GM12878 (cell line): ENCODE data around the gene GANC. TPM values are rescaled to one million over a fixed set of nuclear protein-coding genes. Genes with fewer than 3 reads are reported as not detected.

Experiments used
- ATAC-seq: fragments of 200-7000 bp; cut with Tn5 transposase; 3 replicates; pipeline ENCODE4 v1.9.1; 2020; ENCODE audit warnings: mild to moderate bottlenecking, moderate library complexity
- BruUV-seq: library from RNA; stranded (reverse); fragments of 400-500 nt; replicated peaks from 2 replicates; lab custom pipeline; 2021; lab: Mats Ljungman, UMichigan
- CTCF ChIA-PET: fragments of 300-600 bp; sonication (Branson Sonifier 250); formaldehyde crosslinking; extraction: SDS; loops from one replicate; lab custom pipeline; 2021; ENCODE audit warnings: inconsistent platforms; lab: Yijun Ruan, JAX
- POLR2A ChIA-PET: fragments of 350-600 bp; formaldehyde crosslinking; extraction: SDS; loops from one replicate; lab custom pipeline; 2021; ENCODE audit warnings: inconsistent platforms; lab: Charles Lee
- RAD21 ChIA-PET: fragments of 300-600 bp; sonication (Branson Sonifier 250); formaldehyde crosslinking; loops from one replicate; lab custom pipeline; 2023; ENCODE audit warnings: antibody characterized with exemption; ENCODE audit not compliant: unreplicated experiment; lab: Charles Lee
- SMC1A ChIA-PET: fragments of 300-600 bp; sonication (Branson Sonifier 250); formaldehyde crosslinking; loops from one replicate; lab custom pipeline; 2023; ENCODE audit not compliant: unreplicated experiment, uncharacterized antibody; lab: Charles Lee
- DNase-seq: peaks from one replicate; pipeline ENCODE4 v3.0.0-alpha.2; 2011; ENCODE audit warnings: low read depth, low spot score
- FAIRE-seq: peaks from 3 replicates; lab custom pipeline; 2011; peaks lifted over from hg19 to GRCh38; lab: Jason Lieb, UNC
- H2AFZ ChIP-seq: 2 replicates; pipeline ENCODE4 v1.6.0; 2011; ENCODE audit warnings: low read depth, low read length, control low read depth; ENCODE audit not compliant: control insufficient read depth
- H3K27ac ChIP-seq: 2 replicates; pipeline ENCODE4 v1.5.1; 2011; ENCODE audit warnings: control low read depth; ENCODE audit not compliant: control insufficient read depth, insufficient read depth
- H3K27me3 ChIP-seq, 2 experiments: replicated peaks in 1 of 2; 2 replicates each; pipeline versions ENCODE4 v1.6.0 to v1.6.1; 2011; ENCODE audit warnings: low read length in 1 of 2; ENCODE audit not compliant: control insufficient read depth in 2 of 2, insufficient read depth in 2 of 2
- H3K36me3 ChIP-seq, 2 experiments: 2 replicates each; pipeline ENCODE4 v1.5.1; 2011; ENCODE audit warnings: low read length in 1 of 2; ENCODE audit not compliant: control insufficient read depth in 2 of 2, insufficient read depth in 2 of 2
- H3K4me1 ChIP-seq: 2 replicates; pipeline ENCODE4 v1.6.1; 2011; ENCODE audit warnings: mild to moderate bottlenecking, low read length, moderate library complexity, mixed read lengths; ENCODE audit not compliant: control insufficient read depth, insufficient read depth
- H3K4me2 ChIP-seq: 2 replicates; pipeline ENCODE4 v1.6.0; 2011; ENCODE audit warnings: control low read depth; ENCODE audit not compliant: control insufficient read depth, insufficient read depth
- H3K4me3 ChIP-seq: fragments of 200-600 bp; sonication (generic); 2 replicates; pipeline ENCODE4 v1.5.1; 2016
- H3K79me2 ChIP-seq: 2 replicates; pipeline ENCODE4 v1.6.0; 2011; ENCODE audit warnings: low read length; ENCODE audit not compliant: control insufficient read depth, insufficient read depth
- H3K9ac ChIP-seq: 2 replicates; pipeline ENCODE4 v1.8.0; 2011; ENCODE audit warnings: low read length, control low read depth, mixed read lengths; ENCODE audit not compliant: control insufficient read depth, insufficient read depth
- H3K9me3 ChIP-seq: replicated peaks from 3 replicates; pipeline ENCODE4 v1.5.1; 2011; ENCODE audit warnings: mild to moderate bottlenecking, low read length; ENCODE audit not compliant: control insufficient read depth, insufficient read depth
- H4K20me1 ChIP-seq: 2 replicates; pipeline ENCODE4 v1.6.0; 2011; ENCODE audit not compliant: control insufficient read depth, insufficient read depth
- BACH1 ChIP-seq: fragments of 450-650 bp; IDR thresholded peaks from 2 replicates; pipeline ENCODE4 v1.6.1; 2017; ENCODE audit warnings: mild to moderate bottlenecking, borderline replicate concordance
- CTCF ChIP-seq, 3 experiments: IDR thresholded peaks in 2 of 3; conservative IDR thresholded peaks in 1 of 3; 2 replicates each; pipeline ENCODE4 v1.5.1; 2011; ENCODE audit warnings: low read depth in 3 of 3, low read length in 3 of 3, mild to moderate bottlenecking in 3 of 3, control low read depth in 2 of 3, moderate library complexity in 2 of 3, inconsistent platforms in 1 of 3, mixed read lengths in 1 of 3; ENCODE audit not compliant: control insufficient read depth in 2 of 3, insufficient read depth in 1 of 3; ENCODE audit errors: extremely low read depth in 1 of 3
- EGR1 ChIP-seq, 2 experiments: IDR thresholded peaks; 1 replicate in 1 of 2; 2 replicates in 1 of 2; pipeline ENCODE4 v1.6.1; 2011 to 2012; ENCODE audit warnings: low read depth in 2 of 2, low read length in 2 of 2, borderline replicate concordance in 1 of 2, mild to moderate bottlenecking in 1 of 2, moderate library complexity in 1 of 2
- ESRRA ChIP-seq: IDR thresholded peaks from 2 replicates; pipeline ENCODE4 v1.6.1; 2012; ENCODE audit warnings: mild to moderate bottlenecking, low read length, improper control_type of control experiment
- HDAC2 ChIP-seq: fragments of 200-600 bp; sonication (generic); IDR thresholded peaks from 2 replicates; pipeline ENCODE4 v1.6.1; 2017
- MXI1 ChIP-seq: fragments of 150-350 bp; IDR thresholded peaks from 2 replicates; pipeline ENCODE4 v1.6.1; 2011; ENCODE audit warnings: low read depth, mild to moderate bottlenecking, inconsistent platforms, low read length, improper control_type of control experiment
- RCOR1 ChIP-seq: conservative IDR thresholded peaks from 2 replicates; pipeline ENCODE4 v1.6.1; 2012; ENCODE audit warnings: low read depth, low read length, improper control_type of control experiment
- SREBF1 ChIP-seq: IDR thresholded peaks from 2 replicates; pipeline ENCODE4 v1.6.1; 2012; ENCODE audit warnings: mild to moderate bottlenecking, low read length
- SUPT20H ChIP-seq: IDR thresholded peaks from 2 replicates; pipeline ENCODE4 v1.6.1; 2011; ENCODE audit warnings: low read depth, mild to moderate bottlenecking, low read length, moderate library complexity, borderline replicate concordance; ENCODE audit not compliant: control insufficient read depth
- ZNF217 ChIP-seq: fragments of 450-650 bp; IDR thresholded peaks from 2 replicates; pipeline ENCODE4 v1.6.1; 2017; ENCODE audit warnings: antibody characterized with exemption, mild to moderate bottlenecking
- ZNF274 ChIP-seq: IDR thresholded peaks from one replicate; pipeline ENCODE4 v1.8.0; 2011; ENCODE audit not compliant: insufficient read length, insufficient read depth
- ZSCAN29 ChIP-seq: fragments of 450-650 bp; IDR thresholded peaks from 2 replicates; pipeline ENCODE4 v1.6.1; 2017; ENCODE audit warnings: mild to moderate bottlenecking, moderate library complexity
- WGBS: methylation state at CpG from one replicate; pipeline ENCODE4 v1.1.6; 2016; ENCODE audit warnings: low lambda C conversion rate; ENCODE audit not compliant: insufficient replicate concordance, insufficient coverage; ENCODE audit errors: missing lambda C conversion rate; 5-methylcytosine and 5-hydroxymethylcytosine counted together
- in situ Hi-C: fragments of 300-500 bp; cut with MboI; formaldehyde crosslinking; loops from 9 replicates; pipeline ENCODE4 v1.14.3; 2018; ENCODE audit warnings: mixed read lengths
- intact Hi-C: fragments of 100-400 bp; cut with micrococcal nuclease; formaldehyde crosslinking; loops from one replicate; pipeline ENCODE4 v1.14.2; 2022; ENCODE audit not compliant: unreplicated experiment
- polyA plus RNA-seq, 11 experiments: library from polyadenylated mRNA; depleted of rRNA in 4 of 11; unstranded in 6 of 11; stranded (reverse) in 5 of 11; fragments of >200 nt; fragmentation: Nextera tagmentation in 4 of 11; fragmentation: Illumina TruSeq in 1 of 11; extraction: Ambion mirVana in 4 of 11; extraction: Trizol in 1 of 11; gene quantifications; 1 replicate in 1 of 11; 2 replicates in 10 of 11; pipeline versions ENCODE4 v1.2.1 to v1.2.3, GENCODE V29; 2011 to 2016; ENCODE audit warnings: inconsistent platforms in 2 of 11, missing spikeins in 2 of 11, low read depth in 1 of 11
- total RNA-seq, 4 experiments: library from RNA; depleted of rRNA in 3 of 4; stranded (reverse); fragments of >200 nt in 3 of 4; fragmentation: Illumina TruSeq in 1 of 4; extraction: Trizol in 1 of 4; gene quantifications; 2 replicates each; pipeline versions ENCODE4 v1.2.1 to v1.2.3, GENCODE V29; 2013 to 2021
- TF ChIP-seq, protein P1 (sequence below): IDR thresholded peaks from 2 replicates; pipeline ENCODE4 v1.6.1; 2011; ENCODE audit warnings: low read depth, mild to moderate bottlenecking, low read length, moderate library complexity, borderline replicate concordance; ENCODE audit errors: extremely low read depth
- TF ChIP-seq, protein P2 (sequence below): fragments of 450-650 bp; IDR thresholded peaks from 2 replicates; pipeline ENCODE4 v1.6.1; 2016; ENCODE audit warnings: mild to moderate bottlenecking
- TF ChIP-seq, protein P3 (sequence below): IDR thresholded peaks from 2 replicates; pipeline ENCODE4 v1.6.1; 2012; ENCODE audit warnings: low read depth, low read length, improper control_type of control experiment

The GANC gene
- total and polyA plus RNA-seq, 10 of the 15 experiments (the other 5 are each of a cell fraction or from before 2014, with no cell fraction given), result 11.3 to 35.3 (median 23.0) TPM

DNA sequence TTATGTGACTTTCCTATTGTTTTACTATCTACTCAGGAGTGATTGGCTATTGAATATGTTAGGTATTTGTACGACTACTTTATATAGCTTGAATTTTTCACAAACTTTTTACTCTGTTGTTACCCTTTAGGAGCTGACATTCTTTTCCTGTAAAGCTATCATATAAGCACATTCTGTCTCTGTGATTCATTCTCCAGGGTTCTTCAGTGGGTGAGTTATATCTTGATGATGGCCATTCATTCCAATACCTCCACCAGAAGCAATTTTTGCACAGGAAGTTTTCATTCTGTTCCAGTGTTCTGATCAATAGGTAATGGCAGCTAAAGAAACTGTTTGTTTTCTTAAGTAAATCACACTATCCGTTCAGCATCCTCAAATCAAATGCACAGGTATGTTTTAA lies 76.2 kb downstream of the GANC start:
- Histone ChIP-seq H3K4me2 (no peak overlapping the region), H3K9ac (no peak overlapping the region), H3K27me3 (no peaks in the 10 kb centered on the region), H3K36me3 (peaks cover 0 to 3% of the 10 kb centered on the region in 2 experiments; a peak in 2 of 4 replicates), H2AFZ (no peak overlapping the region), H3K4me1 (no peaks in the 10 kb centered on the region), H3K27ac (no peak overlapping the region), H3K79me2 (no peaks in the 10 kb centered on the region), H4K20me1 (no peaks in the 10 kb centered on the region), H3K9me3 (no peaks in the 10 kb centered on the region), H3K4me3 (no peak overlapping the region)
- WGBS, result 97% methylated on average over 2 of the region's 2 CpGs
- FAIRE-seq (no peak), ATAC-seq (no peak), DNase-seq (no peak)
- ChIA-PET SMC1A (no interaction called here), CTCF (no interaction called here), RAD21 (no interaction called here), POLR2A (no interaction called here)
- in situ Hi-C loops, result no loop called here
- BruUV-seq, result no TSS peak
- intact Hi-C loops, result no loop called here
- TF ChIP-seq RCOR1, result no peak
- no peak for TF ChIP-seq EGR1 (IDR thresholded peaks at IDR 0.05; ENCODE audit: borderline replicate concordance in 1 of 2, low read depth in 2 of 2, low read length in 2 of 2)

DNA sequence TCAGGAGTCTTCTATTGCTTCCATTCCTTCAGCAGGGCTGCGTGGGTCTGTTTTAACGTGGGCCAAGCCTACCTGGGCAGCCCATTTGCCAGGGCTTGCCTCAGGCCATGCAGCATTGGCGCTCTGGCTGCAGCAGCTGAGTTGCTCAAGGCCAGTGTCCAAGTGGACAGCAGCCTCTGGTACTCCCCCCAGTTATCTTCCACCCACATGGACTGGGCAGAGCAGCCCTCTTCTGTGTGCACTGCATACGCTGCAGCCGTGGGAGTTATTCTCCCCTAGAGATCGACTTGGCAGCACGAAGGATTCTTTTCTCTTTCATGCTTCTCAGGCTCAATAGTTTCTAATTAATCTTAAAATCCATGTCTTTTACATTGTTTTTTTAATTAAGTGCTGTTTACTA lies 79.4 kb downstream of the GANC start:
- SMC1A ChIA-PET, result no interaction called here
- Histone ChIP-seq H3K4me1 (no peaks in the 10 kb centered on the region), H3K79me2 (no peaks in the 10 kb centered on the region), H2AFZ (no peak overlapping the region), H3K4me2 (no peak overlapping the region), H3K27me3 (no peaks in the 10 kb centered on the region), H3K4me3 (no peak overlapping the region), H3K9ac (no peak overlapping the region), H3K36me3 (peaks cover 0 to 3% of the 10 kb centered on the region in 2 experiments; a peak in 1 of 4 replicates), H3K9me3 (no peaks in the 10 kb centered on the region), H4K20me1 (no peaks in the 10 kb centered on the region), H3K27ac (no peak overlapping the region)
- in situ Hi-C loops (no loop called here), intact Hi-C loops (no loop called here)
- RAD21 ChIA-PET, result no interaction called here
- POLR2A ChIA-PET, result no interaction called here
- FAIRE-seq, result no peak
- ATAC-seq, result no peak
- no TSS peak for BruUV-seq
- CTCF ChIA-PET, result no interaction called here
- WGBS, result 94% methylated on average over 7 of the region's 7 CpGs
- no peak for DNase-seq
- no peak for TF ChIP-seq BACH1
- TF ChIP-seq ZSCAN29, result no peak
- TF ChIP-seq CTCF (IDR thresholded peaks at IDR 0.05 in 2 of 3, conservative IDR thresholded peaks at IDR 0.05 in 1 of 3; ENCODE audit: control insufficient read depth in 2 of 3, extremely low read depth in 1 of 3, insufficient read depth in 1 of 3, low read depth in 3 of 3, low read length in 3 of 3), result no peak
- TF ChIP-seq SUPT20H, result no peak
- no peak for TF ChIP-seq HDAC2
- TF ChIP-seq SREBF1, result no peak
- TF ChIP-seq, protein P1, sequence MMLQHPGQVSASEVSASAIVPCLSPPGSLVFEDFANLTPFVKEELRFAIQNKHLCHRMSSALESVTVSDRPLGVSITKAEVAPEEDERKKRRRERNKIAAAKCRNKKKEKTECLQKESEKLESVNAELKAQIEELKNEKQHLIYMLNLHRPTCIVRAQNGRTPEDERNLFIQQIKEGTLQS, result no peak
- no peak for TF ChIP-seq MXI1
- TF ChIP-seq ZNF274, result no peak
- no peak for TF ChIP-seq ZNF217
- TF ChIP-seq ESRRA, result no peak
- TF ChIP-seq, protein P2, sequence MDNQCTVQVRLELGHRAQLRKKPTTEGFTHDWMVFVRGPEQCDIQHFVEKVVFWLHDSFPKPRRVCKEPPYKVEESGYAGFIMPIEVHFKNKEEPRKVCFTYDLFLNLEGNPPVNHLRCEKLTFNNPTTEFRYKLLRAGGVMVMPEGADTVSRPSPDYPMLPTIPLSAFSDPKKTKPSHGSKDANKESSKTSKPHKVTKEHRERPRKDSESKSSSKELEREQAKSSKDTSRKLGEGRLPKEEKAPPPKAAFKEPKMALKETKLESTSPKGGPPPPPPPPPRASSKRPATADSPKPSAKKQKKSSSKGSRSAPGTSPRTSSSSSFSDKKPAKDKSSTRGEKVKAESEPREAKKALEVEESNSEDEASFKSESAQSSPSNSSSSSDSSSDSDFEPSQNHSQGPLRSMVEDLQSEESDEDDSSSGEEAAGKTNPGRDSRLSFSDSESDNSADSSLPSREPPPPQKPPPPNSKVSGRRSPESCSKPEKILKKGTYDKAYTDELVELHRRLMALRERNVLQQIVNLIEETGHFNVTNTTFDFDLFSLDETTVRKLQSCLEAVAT, result no peak
- TF ChIP-seq, protein P3, sequence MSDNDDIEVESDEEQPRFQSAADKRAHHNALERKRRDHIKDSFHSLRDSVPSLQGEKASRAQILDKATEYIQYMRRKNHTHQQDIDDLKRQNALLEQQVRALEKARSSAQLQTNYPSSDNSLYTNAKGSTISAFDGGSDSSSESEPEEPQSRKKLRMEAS, result no peak
